Natural killer cell treated with Interleukin-12 subunit alpha and Interleukin-12 subunit beta and Interleukin-15 and Interleukin-18, amount 100 ng/mL, for 72 hours (primary cell): ENCODE data around the gene SUV39H2. TPM values are rescaled to one million over a fixed set of nuclear protein-coding genes. Genes with fewer than 3 reads are reported as not detected.
"Not testable (repeated sequence)": the region's sequence is repeated elsewhere in the genome, so short reads cannot be mapped to it uniquely, and the experiment has no call there.

ENCODE experiments used
- ATAC-seq, 2 donors: fragments of 150-1000 bp; cut with Tn5 transposase in 1 of 2; sonication (Bioruptor Pico), chemical (Tn5 transposase) in 1 of 2; 2 replicates each; pipeline ENCODE4 v1.10.0; 2021
- DNase-seq: peaks from one replicate; pipeline ENCODE4 v3.0.0; 2022; ENCODE audit warnings: low spot score
- H3K27ac Mint-ChIP-seq, 2 donors: 1 replicate in 1 of 2; 2 replicates in 1 of 2; pipeline ENCODE4 v1.8.0; 2022; ENCODE audit warnings: mixed read lengths in 2 of 2, mild to moderate bottlenecking in 1 of 2, moderate library complexity in 1 of 2
- H3K27me3 Mint-ChIP-seq, 2 donors: 1 replicate in 1 of 2; 2 replicates in 1 of 2; pipeline ENCODE4 v1.8.0; 2022; ENCODE audit warnings: mixed read lengths in 2 of 2
- H3K36me3 Mint-ChIP-seq: one replicate; pipeline ENCODE4 v1.8.0; 2022; ENCODE audit warnings: mixed read lengths
- H3K4me1 Mint-ChIP-seq, 2 donors: 1 replicate in 1 of 2; 2 replicates in 1 of 2; pipeline ENCODE4 v1.8.0; 2022; ENCODE audit warnings: low read depth in 2 of 2, mixed read lengths in 2 of 2, mild to moderate bottlenecking in 1 of 2
- H3K4me3 Mint-ChIP-seq: one replicate; pipeline ENCODE4 v1.8.0; 2022; ENCODE audit warnings: mixed read lengths
- H3K9me3 Mint-ChIP-seq: 2 replicates; pipeline ENCODE4 v1.8.0; 2022; ENCODE audit warnings: mixed read lengths
- total RNA-seq, 2 donors: library from RNA; stranded (reverse); gene quantifications; one replicate each; pipeline ENCODE4 v1.2.3, GENCODE V29; 2022

Gene SUV39H2
- total RNA-seq, 2 donors from 2014 or later: 20.4 to 40.5 TPM

DNA sequence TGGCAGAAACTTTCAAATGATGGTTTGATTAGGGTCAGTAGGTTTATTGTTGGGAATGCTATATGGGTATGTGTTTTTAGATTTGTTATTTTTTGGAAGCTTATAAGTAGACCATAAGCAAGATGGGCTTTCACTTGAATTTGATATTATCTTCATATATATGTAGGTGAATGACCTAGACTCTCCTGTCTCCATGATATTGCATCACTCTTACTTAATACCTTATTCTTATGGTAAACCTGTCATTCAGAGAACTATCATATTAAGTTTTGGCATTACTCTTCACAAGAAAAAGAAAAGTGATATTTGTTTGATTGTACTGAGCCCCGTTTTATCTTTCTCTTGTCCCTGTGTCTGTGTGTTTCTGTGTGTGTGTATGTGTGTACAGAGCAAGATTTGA is 23.2 kb upstream of the SUV39H2 start:
- Mint-ChIP-seq H3K9me3 (no peaks in the 10 kb centered on the region), H3K4me1 (no peaks in the 10 kb centered on the region), H3K27ac (no peak overlapping the region), H3K27me3 (no peaks in the 10 kb centered on the region), H3K4me3 (no peak overlapping the region), H3K36me3 (peaks cover 18% of the 10 kb centered on the region)
- DNase-seq (no peak), ATAC-seq (no peak)

DNA sequence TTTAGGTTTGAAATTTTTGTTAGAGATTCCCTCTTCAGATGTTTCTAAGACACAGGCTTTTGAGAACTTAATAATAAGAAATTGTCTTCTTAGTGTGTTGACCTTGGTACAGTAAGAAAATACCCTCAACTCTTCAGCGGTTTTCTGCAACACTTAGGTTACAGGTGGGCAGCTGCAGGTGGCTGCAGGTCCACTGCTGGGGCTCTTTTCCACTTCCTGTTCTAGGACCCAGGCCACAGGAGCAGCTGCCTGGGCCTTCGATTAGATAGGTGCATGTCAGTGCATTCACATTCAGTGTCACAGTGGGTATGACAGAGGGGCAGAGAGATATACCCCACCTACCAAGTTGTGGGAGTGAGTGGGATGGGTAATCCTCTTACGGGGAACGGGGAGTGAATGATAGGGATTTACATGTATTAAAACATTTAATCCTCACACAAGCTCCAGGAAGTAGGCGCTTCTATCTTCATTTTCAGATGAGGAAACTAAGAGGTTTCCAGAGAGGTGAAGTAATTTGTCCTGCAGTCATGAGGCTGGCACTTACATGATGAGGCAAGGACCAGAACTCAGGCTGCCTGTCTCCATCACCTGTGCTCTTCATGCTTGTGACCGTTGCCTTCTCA is 20.2 kb upstream of the SUV39H2 start:
- Mint-ChIP-seq H3K4me1 (peaks cover 0 to 6% of the 10 kb centered on the region in 2 donors), H3K27me3 (no peaks in the 10 kb centered on the region), H3K36me3 (peaks cover 6% of the 10 kb centered on the region), H3K4me3 (no peak overlapping the region), H3K27ac (peak overlapping the region in 1 of 2 donors; percentile 58), H3K9me3 (no peaks in the 10 kb centered on the region)
- ATAC-seq (no peak), DNase-seq (no peak)

- ATAC-seq (no peak), DNase-seq (no peak)
- H3K27me3 Mint-ChIP-seq: no peaks in the 10 kb centered on the region
- peak overlapping the region in 1 of 2 donors; percentile 58 for H3K27ac Mint-ChIP-seq
- no peaks in the 10 kb centered on the region for H3K9me3 Mint-ChIP-seq
- no peak overlapping the region for H3K4me3 Mint-ChIP-seq
- H3K4me1 Mint-ChIP-seq: peaks cover 0 to 9% of the 10 kb centered on the region in 2 donors
- peaks cover 6% of the 10 kb centered on the region for H3K36me3 Mint-ChIP-seq
Observed at GRCh38 chr10:14859043-14859442, 19.6 kb upstream of the SUV39H2 start.

DNA sequence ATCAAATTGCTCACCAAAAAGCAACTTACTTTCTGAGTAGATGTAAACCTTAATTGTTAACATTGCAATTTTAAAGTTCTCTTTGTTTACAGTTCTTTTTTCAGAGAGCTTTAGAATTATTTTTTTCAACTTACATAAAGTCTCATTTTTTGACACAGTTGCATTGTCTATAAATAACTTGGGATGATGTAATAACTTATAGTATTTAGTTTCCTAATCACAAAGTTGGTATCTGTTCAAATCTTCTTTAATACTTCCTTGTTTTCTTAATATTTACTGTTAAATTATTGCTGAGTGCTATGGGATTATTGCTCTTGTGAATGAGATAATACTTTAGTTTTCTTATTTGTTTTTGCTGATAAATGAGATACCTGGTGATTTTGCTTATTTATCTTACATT is 18.9 kb upstream of the SUV39H2 start:
- Mint-ChIP-seq H3K36me3 (peaks cover 6% of the 10 kb centered on the region), H3K27me3 (no peaks in the 10 kb centered on the region), H3K9me3 (no peaks in the 10 kb centered on the region), H3K4me3 (no peak overlapping the region), H3K4me1 (peaks cover 0 to 9% of the 10 kb centered on the region in 2 donors), H3K27ac (no peak overlapping the region)
- no peak for DNase-seq
- no peak for ATAC-seq

- H3K36me3 Mint-ChIP-seq: peaks cover 2% of the 10 kb centered on the region
- no peak for ATAC-seq
- H3K27me3 Mint-ChIP-seq: no peaks in the 10 kb centered on the region
- H3K4me1 Mint-ChIP-seq: peaks cover 0 to 9% of the 10 kb centered on the region in 2 donors
- no peak for DNase-seq
- no peak overlapping the region for H3K4me3 Mint-ChIP-seq
- H3K27ac Mint-ChIP-seq: peak overlapping the region in 1 of 2 donors; percentile 44
- H3K9me3 Mint-ChIP-seq: no peaks in the 10 kb centered on the region
Observed at GRCh38 chr10:14860791-14861190, 17.9 kb upstream of the SUV39H2 start.

DNA sequence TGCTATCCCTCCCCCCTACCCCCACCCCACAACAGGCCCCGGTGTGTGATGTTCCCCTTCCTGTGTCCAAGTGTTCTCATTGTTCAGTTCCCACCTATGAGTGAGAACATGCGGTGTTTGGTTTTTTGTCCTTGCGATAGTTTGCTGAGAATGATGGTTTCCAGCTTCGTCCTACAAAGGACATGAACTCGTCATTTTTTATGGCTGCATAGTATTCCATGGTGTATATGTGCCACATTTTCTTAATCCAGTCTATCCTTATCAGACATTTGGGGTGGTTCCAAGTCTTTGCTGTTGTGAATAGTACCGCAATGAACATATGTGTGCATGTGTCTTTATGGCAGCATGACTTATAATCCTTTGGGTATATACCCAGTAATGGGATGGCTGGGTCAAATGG is 14.2 kb upstream of the SUV39H2 start:
- not testable (repeated sequence) for DNase-seq, H3K27ac Mint-ChIP-seq, H3K27me3 Mint-ChIP-seq, H3K36me3 Mint-ChIP-seq, H3K4me3 Mint-ChIP-seq, H3K4me1 Mint-ChIP-seq, ATAC-seq, H3K9me3 Mint-ChIP-seq

- H3K36me3 Mint-ChIP-seq, H3K4me3 Mint-ChIP-seq, H3K27ac Mint-ChIP-seq, H3K9me3 Mint-ChIP-seq, DNase-seq, H3K27me3 Mint-ChIP-seq, H3K4me1 Mint-ChIP-seq, ATAC-seq: not testable (repeated sequence)
Observed at GRCh38 chr10:14864871-14865270, 13.8 kb upstream of the SUV39H2 start.

GRCh38 chr10:14873090-14873760 is 5.4 kb upstream of the SUV39H2 start:
- no peaks in the 10 kb centered on the region for H3K27me3 Mint-ChIP-seq
- DNase-seq (no peak), ATAC-seq (no peak)
- peaks cover 6% of the 10 kb centered on the region for H3K36me3 Mint-ChIP-seq
- H3K4me1 Mint-ChIP-seq: peaks cover 11 to 19% of the 10 kb centered on the region in 2 donors
- no peak overlapping the region for H3K4me3 Mint-ChIP-seq
- H3K9me3 Mint-ChIP-seq: no peaks in the 10 kb centered on the region
- no peak overlapping the region for H3K27ac Mint-ChIP-seq

GRCh38 chr10:14875941-14876340 is 2.7 kb upstream of the SUV39H2 start:
- H3K4me3 Mint-ChIP-seq: peak overlapping the region; percentile 95
- H3K27me3 Mint-ChIP-seq: no peaks in the 10 kb centered on the region
- H3K4me1 Mint-ChIP-seq: peaks cover 14 to 28% of the 10 kb centered on the region in 2 donors
- no peaks in the 10 kb centered on the region for H3K36me3 Mint-ChIP-seq
- H3K27ac Mint-ChIP-seq: peak overlapping the region in 1 of 2 donors; percentile 13
- no peaks in the 10 kb centered on the region for H3K9me3 Mint-ChIP-seq
- ATAC-seq (no peak), DNase-seq (no peak)

GRCh38 chr10:14876764-14877163 is 1.9 kb upstream of the SUV39H2 start:
- peak overlapping the region; percentile 95 for H3K4me3 Mint-ChIP-seq
- H3K36me3 Mint-ChIP-seq: no peaks in the 10 kb centered on the region
- no peak for DNase-seq
- peaks cover 14 to 28% of the 10 kb centered on the region in 2 donors for H3K4me1 Mint-ChIP-seq
- H3K9me3 Mint-ChIP-seq: no peaks in the 10 kb centered on the region
- ATAC-seq: no peak
- peak overlapping the region; percentile 73 to 86 for H3K27ac Mint-ChIP-seq
- H3K27me3 Mint-ChIP-seq: no peaks in the 10 kb centered on the region

DNA sequence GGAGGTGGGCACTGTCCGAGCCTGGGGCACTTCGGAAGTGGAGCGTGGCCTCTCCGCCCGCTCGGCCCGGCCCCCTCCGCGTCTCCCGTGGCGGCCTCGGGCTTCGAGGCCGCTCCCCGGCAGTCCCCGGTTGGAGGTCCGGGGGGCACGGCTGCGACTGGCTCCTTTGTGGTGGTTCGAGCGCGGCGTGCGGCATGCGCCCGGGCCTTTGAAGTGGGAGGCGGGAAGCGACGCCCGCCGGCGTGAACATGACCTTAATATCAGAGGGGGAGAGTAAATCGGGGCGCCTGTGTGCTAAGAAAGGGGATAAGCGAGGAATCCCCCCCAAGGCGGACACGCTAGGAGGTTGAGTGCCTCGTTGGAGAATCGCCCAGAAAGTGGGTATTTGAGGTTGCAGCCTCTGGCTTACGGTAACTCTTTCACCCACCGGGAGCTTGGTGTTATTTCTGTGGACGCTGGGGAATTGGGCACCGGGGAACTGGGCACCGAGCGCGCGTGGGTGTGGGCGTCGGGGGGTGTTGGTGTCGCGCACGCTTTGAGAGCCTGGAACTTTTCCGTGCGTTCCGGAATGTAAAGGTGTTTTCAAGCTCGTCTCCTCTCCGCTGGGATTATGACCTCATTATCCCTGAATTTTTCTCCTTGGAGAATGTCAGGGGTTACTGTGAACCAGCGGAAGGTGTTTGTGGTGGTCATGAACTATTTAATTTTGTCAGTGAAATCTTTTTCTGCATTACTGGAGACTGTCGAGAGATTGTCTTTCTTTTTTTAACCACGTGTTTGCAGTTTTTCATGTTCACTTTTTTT is 660 bp downstream of the SUV39H2 start:
- Mint-ChIP-seq H3K36me3 (no peaks in the 10 kb centered on the region), H3K9me3 (no peaks in the 10 kb centered on the region), H3K27me3 (no peaks in the 10 kb centered on the region), H3K4me1 (peaks cover 14 to 28% of the 10 kb centered on the region in 2 donors), H3K27ac (peak overlapping the region; percentile 84 to 91), H3K4me3 (peak overlapping the region; percentile 95)
- ATAC-seq (no peak), DNase-seq (no peak)

- peak overlapping the region; percentile 95 for H3K4me3 Mint-ChIP-seq
- no peaks in the 10 kb centered on the region for H3K27me3 Mint-ChIP-seq
- H3K9me3 Mint-ChIP-seq: no peaks in the 10 kb centered on the region
- peak overlapping the region; percentile 84 to 91 for H3K27ac Mint-ChIP-seq
- no peaks in the 10 kb centered on the region for H3K36me3 Mint-ChIP-seq
- DNase-seq: no peak
- peaks cover 14 to 28% of the 10 kb centered on the region in 2 donors for H3K4me1 Mint-ChIP-seq
- ATAC-seq: no peak
Observed at GRCh38 chr10:14879928-14880193, 1.2 kb downstream of the SUV39H2 start.

DNA sequence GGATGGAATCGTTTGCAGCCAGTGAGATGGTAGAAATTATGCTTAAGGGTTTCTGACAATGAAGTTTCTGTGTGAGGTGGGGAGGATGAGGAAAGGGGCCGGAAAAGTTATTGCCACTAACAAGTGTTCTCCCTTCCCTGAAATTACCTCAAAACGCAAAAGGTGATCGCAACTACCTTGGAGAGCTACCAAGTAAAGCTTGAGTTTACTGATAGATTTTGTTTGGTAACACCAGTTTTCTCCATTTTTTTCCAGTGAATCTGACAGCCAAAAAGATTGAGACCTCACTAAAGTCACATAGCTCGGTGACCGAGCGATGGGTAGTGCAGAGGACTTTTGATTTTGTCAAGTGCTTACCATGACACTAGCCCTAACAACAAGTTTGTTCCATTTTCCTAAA is 1.6 kb downstream of the SUV39H2 start:
- peaks cover 14 to 28% of the 10 kb centered on the region in 2 donors for H3K4me1 Mint-ChIP-seq
- H3K9me3 Mint-ChIP-seq: no peaks in the 10 kb centered on the region
- DNase-seq: no peak
- ATAC-seq: no peak
- peak overlapping the region; percentile 95 for H3K4me3 Mint-ChIP-seq
- peak overlapping the region; percentile 84 to 91 for H3K27ac Mint-ChIP-seq
- H3K27me3 Mint-ChIP-seq: no peaks in the 10 kb centered on the region
- H3K36me3 Mint-ChIP-seq: no peaks in the 10 kb centered on the region

DNA sequence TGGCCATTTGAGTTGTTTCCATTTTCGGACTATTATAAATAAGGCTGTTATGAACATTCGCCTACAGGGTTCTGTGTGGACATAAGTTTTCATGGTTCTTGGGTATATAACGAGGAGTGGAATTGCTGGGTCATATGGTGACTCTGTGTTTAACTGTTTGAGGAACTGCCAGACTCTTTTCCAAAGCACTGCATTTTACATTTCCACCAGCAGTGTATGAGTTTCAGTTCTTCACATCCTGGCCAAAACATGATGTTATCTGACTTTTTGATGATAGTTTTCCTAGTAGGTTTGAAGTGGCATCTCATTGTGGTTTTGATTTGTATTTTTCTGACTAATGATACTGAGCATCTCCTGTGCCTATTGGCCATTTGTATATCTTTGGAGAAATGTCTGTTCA is 5.4 kb downstream of the SUV39H2 start:
- Mint-ChIP-seq H3K9me3 (no peaks in the 10 kb centered on the region), H3K36me3 (no peaks in the 10 kb centered on the region), H3K4me3 (no peak overlapping the region), H3K27ac (no peak overlapping the region), H3K4me1 (peaks cover 3 to 9% of the 10 kb centered on the region in 2 donors), H3K27me3 (no peaks in the 10 kb centered on the region)
- ATAC-seq (no peak), DNase-seq (no peak)
